ENCODE data around the gene VWA2. TPM values are rescaled to one million over a fixed set of nuclear protein-coding genes. Genes with fewer than 3 reads are reported as not detected.

VWA2 gene
- total RNA-seq, 2 donors from 2014 or later = 1.7 to 2.0 TPM

- DNase-seq = no peak
- H3K9ac ChIP-seq (ENCODE audit: extremely low read depth, low read length, poor library complexity, severe bottlenecking) = no peak overlapping the region
- H3K4me3 ChIP-seq (ENCODE audit: low read length) = no peak overlapping the region
- no peaks in the 10 kb centered on the region for H3K9me3 ChIP-seq (ENCODE audit: control insufficient read depth, low read length)
- WGBS, 2 experiments (ENCODE audit: insufficient coverage in 1 of 2, insufficient read length in 1 of 2) = 81 to 86% methylated on average over 4 of the region's 5 CpGs
- H3K36me3 ChIP-seq (ENCODE audit: control insufficient read depth, insufficient read depth, low read length) = no peaks in the 10 kb centered on the region
- Mint-ChIP-seq H3K27me3 (ENCODE audit: insufficient read depth) (no peaks in the 10 kb centered on the region), H3K9me3 (no peaks in the 10 kb centered on the region), H3K4me3 (no peak overlapping the region), H3K27ac (no peak overlapping the region), H3K36me3 (ENCODE audit: low read depth) (no peaks in the 10 kb centered on the region), H3K4me1 (peaks cover 6% of the 10 kb centered on the region)
- TF ChIP-seq, protein P1, sequence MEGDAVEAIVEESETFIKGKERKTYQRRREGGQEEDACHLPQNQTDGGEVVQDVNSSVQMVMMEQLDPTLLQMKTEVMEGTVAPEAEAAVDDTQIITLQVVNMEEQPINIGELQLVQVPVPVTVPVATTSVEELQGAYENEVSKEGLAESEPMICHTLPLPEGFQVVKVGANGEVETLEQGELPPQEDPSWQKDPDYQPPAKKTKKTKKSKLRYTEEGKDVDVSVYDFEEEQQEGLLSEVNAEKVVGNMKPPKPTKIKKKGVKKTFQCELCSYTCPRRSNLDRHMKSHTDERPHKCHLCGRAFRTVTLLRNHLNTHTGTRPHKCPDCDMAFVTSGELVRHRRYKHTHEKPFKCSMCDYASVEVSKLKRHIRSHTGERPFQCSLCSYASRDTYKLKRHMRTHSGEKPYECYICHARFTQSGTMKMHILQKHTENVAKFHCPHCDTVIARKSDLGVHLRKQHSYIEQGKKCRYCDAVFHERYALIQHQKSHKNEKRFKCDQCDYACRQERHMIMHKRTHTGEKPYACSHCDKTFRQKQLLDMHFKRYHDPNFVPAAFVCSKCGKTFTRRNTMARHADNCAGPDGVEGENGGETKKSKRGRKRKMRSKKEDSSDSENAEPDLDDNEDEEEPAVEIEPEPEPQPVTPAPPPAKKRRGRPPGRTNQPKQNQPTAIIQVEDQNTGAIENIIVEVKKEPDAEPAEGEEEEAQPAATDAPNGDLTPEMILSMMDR (conservative IDR thresholded peaks at IDR 0.05) = peak; percentile 27
- H3K27ac ChIP-seq (ENCODE audit: low read depth, low read length) = no peak overlapping the region
- H3K4me1 ChIP-seq (ENCODE audit: control insufficient read depth, insufficient read depth, low read length) = no peaks in the 10 kb centered on the region
- no peaks in the 10 kb centered on the region for H3K27me3 ChIP-seq (ENCODE audit: control insufficient read depth, insufficient read depth, low read length, poor library complexity, severe bottlenecking)
Measured at GRCh38 chr10:114281461-114281860, 42.4 kb downstream of the VWA2 start.

GRCh38 chr10:114282526-114282925 is 43.5 kb downstream of the VWA2 start:
- Mint-ChIP-seq H3K36me3 (ENCODE audit: low read depth) (no peaks in the 10 kb centered on the region), H3K4me3 (no peak overlapping the region), H3K27ac (no peak overlapping the region), H3K9me3 (no peaks in the 10 kb centered on the region), H3K27me3 (ENCODE audit: insufficient read depth) (no peaks in the 10 kb centered on the region), H3K4me1 (peaks cover 6% of the 10 kb centered on the region)
- H3K36me3 ChIP-seq (ENCODE audit: control insufficient read depth, insufficient read depth, low read length) = no peaks in the 10 kb centered on the region
- H3K9me3 ChIP-seq (ENCODE audit: control insufficient read depth, low read length) = no peaks in the 10 kb centered on the region
- no peak overlapping the region for H3K27ac ChIP-seq (ENCODE audit: low read depth, low read length)
- TF ChIP-seq, protein P1 (conservative IDR thresholded peaks at IDR 0.05) = no peak
- H3K27me3 ChIP-seq (ENCODE audit: control insufficient read depth, insufficient read depth, low read length, poor library complexity, severe bottlenecking) = no peaks in the 10 kb centered on the region
- no peak overlapping the region for H3K4me3 ChIP-seq (ENCODE audit: low read length)
- no peaks in the 10 kb centered on the region for H3K4me1 ChIP-seq (ENCODE audit: control insufficient read depth, insufficient read depth, low read length)
- 83 to 100% methylated on average over 1 to 2 of the region's 2 CpGs for WGBS, 2 experiments (ENCODE audit: insufficient coverage in 1 of 2, insufficient read length in 1 of 2)
- DNase-seq = no peak
- no peak overlapping the region for H3K9ac ChIP-seq (ENCODE audit: extremely low read depth, low read length, poor library complexity, severe bottlenecking)

- Histone ChIP-seq H3K9ac (ENCODE audit: extremely low read depth, low read length, poor library complexity, severe bottlenecking) (no peak overlapping the region), H3K4me3 (ENCODE audit: low read length) (no peak overlapping the region), H3K4me1 (ENCODE audit: control insufficient read depth, insufficient read depth, low read length) (no peaks in the 10 kb centered on the region), H3K36me3 (ENCODE audit: control insufficient read depth, insufficient read depth, low read length) (no peaks in the 10 kb centered on the region), H3K27me3 (ENCODE audit: control insufficient read depth, insufficient read depth, low read length, poor library complexity, severe bottlenecking) (no peaks in the 10 kb centered on the region), H3K9me3 (ENCODE audit: control insufficient read depth, low read length) (no peaks in the 10 kb centered on the region), H3K27ac (ENCODE audit: low read depth, low read length) (no peak overlapping the region)
- Mint-ChIP-seq H3K4me1 (peaks cover 6% of the 10 kb centered on the region), H3K36me3 (ENCODE audit: low read depth) (no peaks in the 10 kb centered on the region), H3K9me3 (no peaks in the 10 kb centered on the region), H3K27me3 (ENCODE audit: insufficient read depth) (no peaks in the 10 kb centered on the region), H3K27ac (no peak overlapping the region), H3K4me3 (no peak overlapping the region)
- TF ChIP-seq, protein P1 (conservative IDR thresholded peaks at IDR 0.05) = no peak
- no peak for DNase-seq
- WGBS, 2 experiments (ENCODE audit: insufficient coverage in 1 of 2, insufficient read length in 1 of 2) = 94 to 96% methylated on average over 9 to 10 of the region's 10 CpGs
Measured at GRCh38 chr10:114283091-114283490, 44.0 kb downstream of the VWA2 start.
